HG03442 (cell line): ENCODE data around the gene DDRGK1.
"Not testable (repeated sequence)": the region's sequence is repeated elsewhere in the genome, so short reads cannot be mapped to it uniquely, and the experiment has no call there.

Experiments used
- ATAC-seq: cut with Tn5 transposase; IDR thresholded peaks from one replicate; pipeline ENCODE4 v1.9.1; 2021; ENCODE audit warnings: mild to moderate bottlenecking, moderate library complexity; ENCODE audit not compliant: unreplicated experiment

Gene DDRGK1

DNA sequence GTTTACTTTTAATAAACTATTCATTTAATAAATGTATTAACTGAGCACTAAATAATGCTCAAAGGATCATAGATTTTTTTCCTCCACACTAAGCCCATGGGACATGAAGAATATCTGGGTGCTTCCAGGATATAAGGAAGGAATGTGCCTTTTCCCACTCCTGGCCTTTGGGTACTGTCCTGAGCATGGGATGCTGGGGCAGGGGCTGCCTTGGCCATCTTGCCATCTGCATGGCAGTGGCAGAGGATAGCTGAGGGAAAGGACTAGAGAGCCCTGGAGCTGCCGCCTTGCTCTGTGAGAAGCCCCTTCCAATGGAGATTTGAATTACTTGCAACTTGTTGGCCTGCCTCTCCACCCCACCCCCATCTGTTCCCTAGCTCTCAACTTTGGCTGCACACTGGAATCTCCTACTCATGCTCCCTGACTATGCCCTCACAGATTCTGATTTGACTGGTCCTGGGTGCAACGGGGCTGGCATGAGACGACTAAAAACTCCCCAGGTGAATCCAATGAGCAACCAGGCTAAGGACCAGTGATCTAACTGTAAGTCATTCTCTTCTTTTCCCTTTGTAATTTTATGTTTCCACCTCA lies 15.6 kb downstream of the DDRGK1 start:
- ATAC-seq, result no peak

DNA sequence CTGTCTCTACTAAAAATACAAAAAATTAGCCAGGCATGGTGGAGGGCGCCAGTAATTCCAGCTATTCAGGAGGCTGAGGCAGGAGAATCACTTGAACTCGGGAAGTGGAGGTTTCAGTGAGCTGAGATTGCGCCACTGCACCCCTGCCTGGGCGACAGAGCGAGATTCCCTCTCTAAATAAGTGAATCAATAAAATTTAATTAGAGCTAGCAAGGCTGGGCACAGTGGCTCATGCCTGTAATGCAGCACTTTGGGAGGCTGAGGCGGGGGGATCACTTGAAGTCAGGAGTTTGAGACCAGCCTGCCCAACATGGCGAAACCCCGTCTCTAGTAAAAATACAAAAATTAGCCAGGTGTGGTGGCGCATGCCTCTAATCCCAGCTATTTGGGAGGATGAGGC lies 16.6 kb downstream of the DDRGK1 start:
- ATAC-seq, result not testable (repeated sequence)

DNA sequence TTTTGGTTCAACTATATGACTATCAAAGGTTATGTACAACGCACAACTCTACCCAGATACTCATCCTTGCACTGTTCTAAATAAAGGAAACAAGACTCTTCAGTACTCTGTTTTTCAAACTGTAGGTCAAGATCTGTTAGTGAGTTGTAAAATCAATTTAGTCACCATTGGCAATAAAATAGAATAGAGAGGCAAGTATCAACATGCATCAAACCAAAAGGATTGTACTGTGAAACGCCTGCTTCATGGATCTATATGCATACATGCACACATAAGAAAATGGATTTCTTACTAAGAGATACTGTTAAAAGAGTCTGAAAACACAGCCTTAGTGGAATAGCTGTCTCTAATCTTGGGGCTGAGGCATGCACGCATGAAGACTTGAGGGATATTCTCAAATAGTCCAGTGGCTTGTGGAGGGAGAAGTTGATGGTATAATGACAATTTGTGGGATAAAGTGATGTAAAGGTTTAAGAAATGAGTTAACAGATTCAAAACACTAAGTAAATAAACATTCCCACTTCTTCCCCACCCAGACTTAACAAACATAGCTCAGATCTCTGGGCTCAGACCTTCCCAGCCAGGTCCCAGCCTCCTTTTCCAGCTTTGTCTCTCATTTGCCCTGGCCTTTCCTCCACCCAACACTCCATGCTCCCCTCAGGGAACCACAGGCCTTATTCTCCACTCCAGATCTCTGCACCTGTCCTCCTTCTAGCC lies 20.4 kb downstream of the DDRGK1 start:
- ATAC-seq, result no peak

DNA sequence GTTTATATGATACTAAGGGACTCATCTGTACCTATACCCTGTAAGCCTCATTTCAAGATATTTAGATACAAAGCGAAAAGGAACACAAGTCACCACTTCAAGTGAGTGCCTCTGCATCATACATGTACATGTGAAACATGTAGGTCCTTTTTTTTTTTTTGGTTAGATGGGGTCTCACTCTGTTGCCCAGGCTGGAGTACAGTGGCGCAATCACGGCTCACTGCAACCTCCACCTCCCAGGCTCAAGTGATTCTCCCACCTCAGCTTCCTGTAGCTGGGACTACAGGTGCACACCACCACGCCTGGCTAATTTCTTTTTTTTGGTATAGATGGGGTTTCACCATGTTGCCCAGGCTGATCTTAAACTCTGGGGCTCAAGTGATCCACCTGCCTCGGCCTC lies 22.1 kb downstream of the DDRGK1 start:
- not testable (repeated sequence) for ATAC-seq

DNA sequence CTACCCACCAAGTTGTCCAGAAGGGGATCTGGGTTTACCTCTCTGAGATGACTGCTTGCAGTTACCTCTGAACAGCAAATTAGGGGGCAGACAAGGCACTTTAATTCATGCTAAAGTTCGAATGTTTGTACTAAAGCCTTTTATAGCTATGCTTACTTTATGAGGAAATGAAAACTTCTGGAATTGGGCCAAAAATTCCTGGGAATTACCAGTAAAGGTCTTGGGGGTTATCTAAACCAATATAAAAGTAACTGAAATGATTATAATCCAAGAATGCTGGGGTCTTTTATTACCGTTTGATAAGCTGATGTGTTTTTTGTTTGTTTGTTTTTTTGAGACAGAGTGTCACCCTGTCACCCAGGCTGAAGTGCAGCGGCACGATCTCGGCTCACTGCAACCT lies 23.2 kb downstream of the DDRGK1 start:
- ATAC-seq, result no peak

DNA sequence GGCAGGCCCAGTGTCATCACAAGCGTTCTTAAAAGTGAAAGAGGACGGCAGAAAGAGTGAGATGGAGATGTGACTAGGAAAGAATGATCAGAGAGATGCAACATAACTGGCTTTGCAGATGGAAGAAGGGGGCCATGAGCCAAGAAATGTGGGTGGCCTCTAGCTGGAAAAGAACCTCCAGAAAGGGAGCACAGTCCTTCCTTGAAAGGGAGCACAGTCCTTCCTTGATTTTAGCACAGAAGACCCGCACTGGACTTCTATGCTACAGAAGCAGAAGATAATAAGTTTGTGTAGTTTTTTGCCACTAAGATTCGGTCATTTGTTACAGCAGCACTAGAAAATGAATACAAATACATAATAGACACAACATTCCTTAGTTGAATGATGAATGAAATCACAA lies 24.2 kb downstream of the DDRGK1 start:
- ATAC-seq, result no peak

DNA sequence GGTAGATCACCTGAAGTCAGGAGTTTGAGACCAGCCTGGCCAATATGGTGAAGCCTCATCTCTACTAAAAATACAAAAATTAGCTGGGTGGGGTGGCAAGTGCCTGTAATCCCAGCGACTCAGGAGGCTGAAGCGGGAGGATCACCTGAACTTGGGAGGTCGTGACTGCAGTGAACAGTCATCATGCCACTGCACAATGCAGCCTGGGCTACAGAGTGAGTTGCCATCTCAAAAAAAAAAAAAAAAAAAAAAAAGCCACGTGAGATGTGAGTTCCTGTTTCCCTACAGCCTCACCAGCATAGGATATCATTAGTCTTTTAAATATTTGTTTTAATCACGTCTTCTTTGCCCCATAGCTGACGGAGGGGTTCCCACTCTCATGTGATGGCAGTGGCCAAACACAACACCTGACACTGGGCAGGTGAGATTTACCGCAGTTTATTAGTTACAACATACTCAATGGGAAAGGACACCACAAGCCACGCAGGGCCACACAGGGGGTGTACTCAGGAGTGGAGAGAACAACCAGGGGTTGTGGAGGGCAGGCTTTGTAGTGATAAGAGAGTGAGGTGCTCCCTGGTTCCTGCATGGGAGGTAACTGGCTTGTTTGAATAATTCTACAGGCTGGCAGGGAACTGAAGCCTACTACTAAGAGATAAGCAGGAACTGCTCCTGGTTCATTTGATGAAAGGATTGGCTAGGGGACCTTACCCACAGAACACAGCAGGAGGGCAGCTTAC lies 26.6 kb downstream of the DDRGK1 start:
- ATAC-seq, result no peak

DNA sequence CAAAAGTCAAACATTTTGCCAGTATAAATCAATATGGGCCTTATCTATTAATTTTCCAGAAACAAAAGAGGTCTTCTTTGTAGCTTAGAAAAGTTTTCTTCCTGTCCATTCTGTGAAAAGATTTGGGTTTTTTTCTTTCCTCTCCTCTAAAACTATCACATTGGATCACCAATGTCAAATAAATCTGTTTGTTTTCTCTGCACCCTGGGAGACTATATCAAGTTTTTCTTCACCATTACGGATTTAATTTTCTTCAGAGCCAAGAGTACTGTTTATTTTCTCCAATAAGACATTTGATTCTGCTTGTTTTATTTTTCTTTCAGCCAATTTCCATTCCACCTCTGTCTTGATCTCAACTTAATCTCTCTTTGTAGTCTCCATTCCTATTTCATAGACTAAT lies 29.2 kb downstream of the DDRGK1 start:
- no peak for ATAC-seq

DNA sequence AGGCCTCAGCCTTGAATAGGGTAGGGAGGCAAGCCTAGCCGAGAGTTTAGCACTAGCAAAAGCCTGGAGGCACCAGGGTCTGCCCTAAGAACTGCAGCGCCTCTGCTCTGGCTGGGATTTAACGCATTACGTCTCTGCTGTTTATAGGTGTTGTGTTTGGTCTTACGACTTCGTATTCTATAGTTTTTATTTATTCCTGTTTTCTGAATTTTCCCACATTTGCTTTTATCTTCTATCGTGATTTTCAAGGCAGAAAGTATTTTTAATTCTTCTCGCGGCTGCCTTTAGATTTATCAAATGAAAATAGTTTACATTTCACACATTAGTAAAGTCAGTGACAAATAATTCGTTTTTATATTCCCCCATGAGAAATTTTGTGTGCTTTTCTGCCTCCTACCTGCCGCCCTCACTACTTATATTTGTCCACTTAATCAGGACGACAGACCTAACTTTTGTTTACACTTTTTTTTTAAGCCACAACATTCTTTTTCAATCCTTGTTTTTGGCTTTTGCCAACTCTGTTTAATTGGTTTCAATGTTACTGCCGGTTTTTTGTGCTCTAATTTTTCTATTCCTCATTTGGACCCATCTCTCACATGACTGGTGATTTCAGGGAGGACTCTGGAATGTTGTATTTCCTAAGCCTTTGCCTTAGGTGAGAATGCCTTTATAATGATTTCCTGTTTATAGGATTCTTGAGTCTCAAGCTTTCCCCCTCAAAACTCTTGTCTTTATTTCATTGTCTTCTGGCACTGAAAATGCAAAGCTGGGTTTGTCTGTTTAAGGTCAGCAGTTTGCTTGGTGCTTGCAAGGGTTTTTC lies 29.8 kb downstream of the DDRGK1 start:
- no peak for ATAC-seq

DNA sequence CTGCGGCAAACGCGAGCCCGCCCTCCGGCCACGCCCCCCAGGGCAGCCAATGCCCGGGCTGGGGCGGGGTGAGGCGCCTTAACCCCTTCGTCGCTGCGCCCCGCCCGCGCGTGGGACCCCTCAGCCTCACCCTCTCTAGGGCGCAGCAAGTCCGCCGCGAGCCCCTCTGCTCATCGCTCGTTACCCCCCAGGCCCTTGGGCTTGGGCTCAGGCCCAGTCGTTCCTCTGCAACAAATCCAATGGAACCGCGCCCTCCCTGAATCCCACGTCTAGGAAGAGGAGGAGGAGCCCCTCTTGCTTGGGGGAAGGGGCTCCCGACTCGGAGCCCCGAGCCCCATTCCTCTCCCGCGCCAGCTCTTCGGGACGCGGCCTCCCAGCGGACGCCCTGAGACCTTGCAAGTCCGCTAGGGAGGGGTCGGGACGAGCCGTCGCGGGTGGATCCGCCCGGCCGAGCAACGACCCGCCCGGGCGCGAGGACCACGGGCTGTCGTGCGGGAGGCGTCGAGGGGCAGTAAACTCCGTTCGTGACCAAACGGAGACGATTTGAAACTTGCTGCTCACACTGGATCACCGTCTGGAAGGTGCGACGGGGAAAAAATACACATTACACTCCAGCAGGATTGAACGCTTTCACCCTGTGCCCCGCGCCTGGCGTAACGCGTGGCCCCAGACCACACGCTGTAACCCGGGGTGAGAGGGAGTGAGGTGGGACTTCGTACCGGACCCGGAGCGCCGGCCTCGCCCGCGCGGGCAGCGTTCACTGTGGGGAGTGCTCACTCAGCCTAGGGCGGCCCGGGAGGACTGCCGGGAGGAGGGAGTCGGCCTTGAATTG lies 30.7 kb downstream of the DDRGK1 start:
- ATAC-seq, result peak; percentile 23

DNA sequence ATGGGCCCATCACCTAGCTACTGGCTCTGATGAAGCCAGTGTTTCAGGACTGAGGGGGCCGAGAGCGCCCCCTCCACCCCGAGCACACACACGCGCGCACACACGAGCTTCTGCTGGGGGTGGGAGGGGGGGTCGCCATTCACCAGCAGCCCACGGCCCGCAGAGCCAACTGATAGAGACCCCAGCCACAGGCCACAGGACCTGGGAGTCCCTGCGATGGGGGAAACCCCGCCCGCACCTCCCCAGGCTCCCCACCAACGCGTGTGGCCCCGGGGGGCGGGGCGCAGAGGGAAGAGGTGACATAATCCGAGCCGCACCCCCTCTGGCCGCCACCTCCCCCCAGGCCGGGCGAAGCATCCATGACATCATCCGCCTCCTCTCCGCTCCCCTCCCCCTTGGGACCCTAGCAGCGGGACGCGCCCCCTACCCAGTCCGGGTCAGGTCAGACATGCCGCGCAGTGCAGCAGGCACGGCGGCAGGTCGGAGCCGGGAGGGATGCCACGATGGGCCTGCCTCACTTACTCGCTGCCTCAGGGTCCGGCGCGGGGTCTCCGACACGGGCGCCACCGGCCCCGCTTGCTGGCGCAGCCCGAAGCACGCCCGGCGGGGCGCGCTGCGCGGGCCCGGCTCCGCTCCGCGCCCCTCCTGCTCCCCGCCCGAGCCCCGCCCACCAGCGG lies 31.4 kb downstream of the DDRGK1 start, which contains the start of gene LZTS3:
Gene LZTS3, minus strand, starts transcription at position 617 of the 677 bp plus-strand sequence. CDS start 6,386 bp downstream, outside the sequence.
- peak; percentile 78 for ATAC-seq

DNA sequence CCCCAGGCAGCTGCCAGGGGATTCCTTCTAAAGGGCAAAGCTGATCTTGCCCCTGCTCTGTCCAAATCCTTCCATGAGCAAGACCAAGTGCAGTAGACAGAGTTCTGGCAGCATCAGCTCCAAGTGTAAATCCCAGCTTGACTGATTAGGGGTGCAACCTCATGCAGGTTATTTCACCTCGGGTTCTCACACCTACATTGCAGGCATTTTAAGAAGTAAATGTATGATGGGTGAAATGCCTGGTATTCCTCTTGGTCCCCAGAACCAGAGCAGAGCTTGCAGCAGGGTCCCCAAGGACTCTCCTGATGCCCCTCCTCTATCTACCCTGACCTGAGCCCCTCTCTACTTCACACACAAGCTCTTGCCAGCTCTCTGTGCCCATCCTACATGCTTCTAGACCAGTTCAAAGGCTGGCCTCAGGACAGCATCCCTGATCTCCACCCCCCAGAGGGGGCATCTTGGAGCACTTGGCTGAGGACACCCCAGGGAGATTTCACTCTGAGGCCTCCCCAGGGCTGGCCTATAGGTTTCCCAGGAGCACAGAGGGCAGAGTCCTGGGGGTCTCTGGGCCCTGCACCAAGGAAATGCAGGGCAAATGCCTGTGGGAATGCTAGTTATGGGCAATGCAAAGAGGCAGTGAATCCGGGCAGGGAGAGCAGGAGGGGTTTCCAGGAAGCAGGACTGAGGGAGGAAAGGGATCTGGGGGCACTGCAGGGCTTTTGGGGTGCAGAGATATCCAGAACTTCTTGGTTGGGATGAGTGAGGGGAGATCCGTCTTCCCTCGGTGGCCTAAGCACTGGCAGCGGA lies 32.2 kb downstream of the DDRGK1 start:
- ATAC-seq, result no peak

DNA sequence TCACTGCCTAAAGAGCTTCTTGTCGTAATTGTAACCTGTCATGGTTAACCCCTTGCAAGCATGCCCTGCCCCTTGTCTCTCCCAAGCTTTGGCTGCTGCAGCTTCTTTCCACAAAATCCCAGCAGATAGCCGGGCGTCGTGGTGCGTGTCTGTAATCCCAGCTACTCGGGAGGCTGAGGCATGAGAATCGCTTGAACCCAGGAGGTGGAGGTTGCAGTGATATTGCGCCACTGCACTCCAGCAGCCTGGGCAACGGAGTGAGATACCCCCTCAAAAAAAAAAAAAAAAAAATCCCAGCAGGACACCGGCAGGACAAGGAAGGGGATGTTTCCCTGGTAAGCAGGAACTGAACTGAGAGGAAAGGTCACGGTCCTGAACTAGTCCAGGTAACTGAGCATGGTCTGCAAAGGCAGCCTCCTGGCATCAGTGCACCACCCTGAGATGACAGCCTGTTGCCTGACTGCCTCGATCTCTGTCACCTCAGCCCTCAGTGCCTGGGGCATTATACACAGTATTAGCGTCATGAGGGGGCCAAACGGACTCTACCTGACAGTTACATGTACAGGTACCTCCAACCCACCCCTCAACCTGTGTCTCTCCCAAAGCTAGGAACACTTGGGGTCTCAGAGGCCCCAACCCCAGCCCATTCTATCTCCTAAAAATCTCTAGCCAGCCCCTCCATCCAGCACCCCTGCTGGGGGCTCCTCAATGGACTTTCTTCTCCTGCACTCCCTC lies 32.9 kb downstream of the DDRGK1 start:
- no peak for ATAC-seq

DNA sequence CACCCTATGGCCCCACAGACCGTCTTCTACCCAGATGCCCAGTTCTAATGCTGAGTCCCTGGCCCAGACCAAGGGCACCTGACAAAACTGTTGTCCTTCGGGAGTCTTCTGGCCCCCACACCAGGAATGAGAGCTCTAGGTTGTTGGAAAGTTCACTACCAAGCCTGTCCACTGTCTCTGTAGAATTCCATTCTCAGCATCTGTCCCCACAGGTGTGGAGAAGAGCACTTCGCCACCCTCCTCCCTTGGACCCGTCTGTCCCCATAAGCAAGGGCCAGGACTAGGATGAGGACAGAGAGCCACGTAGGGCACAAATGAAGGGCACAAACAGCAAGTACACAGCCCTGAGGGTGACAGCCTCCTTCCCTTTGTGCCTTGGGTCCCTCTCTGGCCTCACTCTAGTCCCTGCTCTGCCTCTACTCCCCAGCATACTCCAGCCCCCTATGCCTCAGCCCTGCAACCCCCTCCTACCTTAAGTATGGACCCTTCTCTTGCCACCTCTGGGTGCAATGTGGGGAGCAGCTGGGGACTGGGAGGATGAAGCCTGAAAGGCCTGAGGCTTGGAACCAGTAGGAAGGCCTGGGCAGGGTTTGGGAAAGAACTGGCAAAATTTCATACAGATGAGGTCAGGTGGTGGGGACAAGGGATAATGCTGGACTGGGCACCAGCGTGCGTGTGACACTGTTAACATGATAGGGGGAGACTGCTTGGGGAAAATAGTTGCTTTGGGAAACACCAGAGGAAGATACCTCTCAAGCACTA lies 35.5 kb downstream of the DDRGK1 start:
- no peak for ATAC-seq

DNA sequence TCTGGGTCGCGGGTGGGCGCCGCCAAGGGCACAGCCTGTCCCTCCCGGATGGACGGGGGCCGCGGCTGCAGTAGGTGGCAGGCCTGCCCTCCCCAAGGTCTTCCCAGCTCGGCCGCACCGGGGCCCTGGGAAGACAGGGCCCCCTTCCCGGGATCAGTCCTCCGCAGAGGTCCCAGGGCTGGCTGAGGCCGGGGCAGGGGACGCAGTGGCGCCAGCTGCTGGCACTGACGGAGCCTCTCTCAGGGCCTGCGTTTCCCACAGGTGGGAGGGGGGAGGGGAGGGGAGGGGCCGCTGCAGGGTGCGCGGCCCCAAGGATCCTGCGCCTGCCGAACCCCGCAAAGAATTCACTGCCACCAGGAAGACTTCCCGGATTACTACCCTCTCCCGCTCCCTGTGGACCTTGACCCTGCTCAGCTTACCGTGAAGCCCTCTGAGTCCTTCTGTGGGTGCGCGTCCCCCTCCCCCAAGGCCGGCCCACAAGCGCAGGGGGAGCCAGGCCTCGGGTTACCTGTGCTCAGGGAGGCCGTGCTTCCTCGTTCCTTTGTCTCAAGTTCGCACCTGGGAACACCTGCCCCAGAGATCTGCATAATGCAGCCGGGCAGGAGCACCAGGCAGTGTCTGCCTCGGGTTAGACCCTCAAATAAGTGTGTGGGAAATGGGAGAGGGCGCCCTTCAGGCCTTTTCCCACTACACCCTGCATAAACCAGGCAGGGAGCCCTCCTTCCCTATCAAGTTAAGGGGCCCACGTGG lies 36.2 kb downstream of the DDRGK1 start:
- ATAC-seq, result no peak

DNA sequence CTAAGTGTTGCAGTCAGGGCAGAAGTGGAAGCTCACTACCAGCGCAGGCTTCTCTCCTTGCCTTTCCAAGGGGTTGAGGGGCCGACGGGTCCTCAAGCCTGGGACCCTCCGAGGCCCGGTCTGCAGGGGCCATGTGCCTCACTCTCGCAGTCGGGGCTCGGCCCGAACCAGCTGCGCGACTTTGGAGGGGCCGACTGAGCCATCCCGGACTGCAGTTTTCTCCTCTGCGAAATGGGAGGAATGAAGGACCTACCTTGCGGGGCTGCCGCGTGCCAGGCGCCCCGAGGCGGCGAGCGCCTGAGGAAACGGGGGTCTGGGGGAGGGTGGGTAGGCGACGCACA lies 36.8 kb downstream of the DDRGK1 start:
- ATAC-seq, result no peak

DNA sequence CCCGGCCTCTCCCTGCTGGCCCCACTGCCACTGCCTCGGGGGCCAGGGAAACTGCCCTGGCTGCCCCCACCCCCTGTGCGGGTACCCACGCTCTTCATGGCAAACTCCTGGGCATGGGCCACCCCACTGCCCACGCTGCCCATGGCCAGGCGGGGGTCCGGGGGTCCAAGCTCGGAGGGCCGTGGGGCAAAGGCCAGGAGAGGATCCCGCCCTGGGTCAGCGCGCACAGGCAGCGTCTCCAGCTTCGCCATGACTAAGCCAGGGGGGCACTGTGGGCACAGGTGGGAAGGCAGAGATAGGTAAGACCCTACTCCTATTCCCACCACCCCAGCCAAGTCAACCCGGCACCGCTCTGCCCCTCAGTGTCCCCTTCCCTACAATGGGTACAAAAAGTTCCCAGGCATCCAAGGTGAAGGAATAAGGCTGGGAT lies 37.6 kb downstream of the DDRGK1 start:
- ATAC-seq, result no peak
